Measurements from ENCODE around the gene CCDC82. TPM values are rescaled to one million over a fixed set of nuclear protein-coding genes. Genes with fewer than 3 reads are reported as not detected.

The CCDC82 gene
- total and polyA plus RNA-seq, 2 experiments from 2014 or later = 17.3 TPM

DNA sequence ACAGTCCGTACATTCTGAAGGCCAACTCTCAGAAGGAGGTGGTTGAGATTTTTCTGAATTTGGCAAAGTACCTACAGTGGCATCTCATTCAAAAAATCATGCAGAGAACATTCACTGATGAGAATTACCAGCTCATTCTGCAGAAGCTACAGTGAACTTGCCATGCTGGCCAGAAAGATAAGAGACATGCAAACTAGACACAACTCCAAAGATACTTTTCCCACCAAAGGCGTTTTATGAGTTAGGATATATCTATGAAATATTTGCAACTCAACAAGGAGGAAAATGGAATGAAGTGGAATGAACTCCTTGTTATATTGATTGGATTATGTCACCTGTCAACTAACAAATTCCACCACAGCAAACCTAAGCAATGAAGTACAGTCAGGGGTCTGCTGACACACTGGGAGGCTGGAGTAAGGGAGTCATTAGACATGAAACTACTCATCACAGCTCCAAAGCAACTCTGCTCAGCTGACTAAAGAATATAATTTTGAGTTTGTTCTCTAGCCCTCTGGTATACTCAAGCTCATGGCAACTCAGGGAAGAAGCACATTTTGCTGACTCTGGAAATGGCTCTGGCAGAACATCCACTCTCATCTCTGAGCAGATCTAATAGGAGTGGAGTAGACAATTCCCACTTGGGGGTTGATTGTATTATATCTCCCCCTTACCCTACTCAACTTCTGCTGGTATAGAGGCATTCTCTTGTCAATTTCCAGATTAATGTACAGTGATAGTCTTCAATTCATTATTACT, 69.6 kb downstream of the CCDC82 start:
- no peak overlapping the region for H3K4me3 ChIP-seq
- no peaks in the 10 kb centered on the region for H3K36me3 ChIP-seq
- TF ChIP-seq, protein P1, sequence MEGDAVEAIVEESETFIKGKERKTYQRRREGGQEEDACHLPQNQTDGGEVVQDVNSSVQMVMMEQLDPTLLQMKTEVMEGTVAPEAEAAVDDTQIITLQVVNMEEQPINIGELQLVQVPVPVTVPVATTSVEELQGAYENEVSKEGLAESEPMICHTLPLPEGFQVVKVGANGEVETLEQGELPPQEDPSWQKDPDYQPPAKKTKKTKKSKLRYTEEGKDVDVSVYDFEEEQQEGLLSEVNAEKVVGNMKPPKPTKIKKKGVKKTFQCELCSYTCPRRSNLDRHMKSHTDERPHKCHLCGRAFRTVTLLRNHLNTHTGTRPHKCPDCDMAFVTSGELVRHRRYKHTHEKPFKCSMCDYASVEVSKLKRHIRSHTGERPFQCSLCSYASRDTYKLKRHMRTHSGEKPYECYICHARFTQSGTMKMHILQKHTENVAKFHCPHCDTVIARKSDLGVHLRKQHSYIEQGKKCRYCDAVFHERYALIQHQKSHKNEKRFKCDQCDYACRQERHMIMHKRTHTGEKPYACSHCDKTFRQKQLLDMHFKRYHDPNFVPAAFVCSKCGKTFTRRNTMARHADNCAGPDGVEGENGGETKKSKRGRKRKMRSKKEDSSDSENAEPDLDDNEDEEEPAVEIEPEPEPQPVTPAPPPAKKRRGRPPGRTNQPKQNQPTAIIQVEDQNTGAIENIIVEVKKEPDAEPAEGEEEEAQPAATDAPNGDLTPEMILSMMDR (IDR thresholded peaks at IDR 0.05; ENCODE audit: low read depth, low read length) = no peak
- no peak for DNase-seq (ENCODE audit: low read depth in 1 of 2, low spot score in 1 of 2)
- H3K27me3 ChIP-seq = no peaks in the 10 kb centered on the region
- H3K27ac ChIP-seq = no peak overlapping the region
- peaks cover 35% of the 10 kb centered on the region for H3K4me1 ChIP-seq (ENCODE audit: low read depth)
- no peaks in the 10 kb centered on the region for H3K9me3 ChIP-seq (ENCODE audit: low read depth)

DNA sequence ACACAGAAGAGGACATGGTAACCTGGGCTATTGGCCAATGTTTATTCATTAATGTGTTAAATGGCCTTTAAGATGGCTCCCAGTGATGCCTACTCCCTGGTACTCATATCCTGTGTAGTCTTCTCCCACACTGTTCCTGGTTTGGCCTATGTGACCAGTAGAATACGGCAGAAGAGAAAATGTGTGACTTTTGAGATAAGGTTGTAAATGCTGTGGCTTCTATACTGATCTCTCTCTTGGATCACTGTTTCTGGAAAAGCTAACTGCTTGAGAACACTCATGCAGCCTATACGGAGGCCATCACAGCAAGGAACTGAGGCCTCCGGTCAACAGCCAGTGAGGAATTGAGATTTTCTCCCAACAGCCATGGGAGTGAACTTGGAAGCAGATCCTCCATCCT, 70.9 kb downstream of the CCDC82 start:
- Histone ChIP-seq H3K27ac (no peak overlapping the region), H3K27me3 (no peaks in the 10 kb centered on the region), H3K9me3 (ENCODE audit: low read depth) (no peaks in the 10 kb centered on the region), H3K36me3 (no peaks in the 10 kb centered on the region), H3K4me1 (ENCODE audit: low read depth) (peaks cover 35% of the 10 kb centered on the region), H3K4me3 (no peak overlapping the region)
- DNase-seq (ENCODE audit: low read depth in 1 of 2, low spot score in 1 of 2) = no peak
- TF ChIP-seq, protein P1 (IDR thresholded peaks at IDR 0.05; ENCODE audit: low read depth, low read length) = no peak

DNA sequence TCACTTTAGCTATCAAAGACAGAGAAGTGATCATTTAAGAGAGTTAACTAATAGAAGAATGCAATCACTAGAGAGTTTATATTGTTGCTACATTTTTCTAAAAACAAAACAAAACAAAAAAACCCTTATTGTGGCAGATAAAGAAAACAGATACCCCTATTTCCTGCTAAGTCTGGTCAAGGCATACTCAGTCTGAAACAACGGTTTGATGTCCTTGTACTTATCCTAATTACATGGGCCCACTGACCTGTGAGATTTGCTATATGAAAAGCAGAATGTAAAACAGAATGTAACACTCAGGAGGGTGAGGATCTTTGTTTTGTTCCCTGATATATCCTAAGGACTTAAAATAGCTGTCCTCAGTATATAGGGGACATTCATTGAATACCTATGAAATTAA, 71.3 kb downstream of the CCDC82 start:
- H3K27ac ChIP-seq = no peak overlapping the region
- DNase-seq (ENCODE audit: low read depth in 1 of 2, low spot score in 1 of 2) = no peak
- H3K4me1 ChIP-seq (ENCODE audit: low read depth) = peaks cover 34% of the 10 kb centered on the region
- H3K4me3 ChIP-seq = no peak overlapping the region
- TF ChIP-seq, protein P1 (IDR thresholded peaks at IDR 0.05; ENCODE audit: low read depth, low read length) = no peak
- no peaks in the 10 kb centered on the region for H3K9me3 ChIP-seq (ENCODE audit: low read depth)
- no peaks in the 10 kb centered on the region for H3K36me3 ChIP-seq
- H3K27me3 ChIP-seq = no peaks in the 10 kb centered on the region

DNA sequence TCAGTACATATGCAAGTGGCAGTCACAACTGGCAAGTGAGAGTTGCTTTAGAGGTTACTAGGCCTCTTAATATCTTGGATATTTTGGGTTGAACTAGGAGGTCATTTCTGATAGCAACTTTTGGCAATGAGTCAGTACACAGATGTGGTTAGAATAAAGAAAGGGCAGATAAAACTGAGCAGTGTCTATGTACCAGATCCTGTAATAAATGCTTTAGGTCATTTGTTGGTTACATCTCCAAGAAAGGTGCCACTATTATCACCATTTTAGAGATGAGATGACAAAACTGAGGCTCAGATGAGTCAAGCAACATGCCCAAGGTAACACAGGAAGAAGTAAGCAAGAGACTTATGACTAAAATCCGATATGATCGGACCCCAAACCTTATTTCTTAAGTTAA, 71.7 kb downstream of the CCDC82 start:
- TF ChIP-seq, protein P1 (IDR thresholded peaks at IDR 0.05; ENCODE audit: low read depth, low read length) = no peak
- H3K27me3 ChIP-seq = no peaks in the 10 kb centered on the region
- DNase-seq (ENCODE audit: low read depth in 1 of 2, low spot score in 1 of 2) = no peak
- H3K4me1 ChIP-seq (ENCODE audit: low read depth) = peaks cover 30% of the 10 kb centered on the region
- H3K27ac ChIP-seq = peak overlapping the region; percentile 27
- H3K9me3 ChIP-seq (ENCODE audit: low read depth) = no peaks in the 10 kb centered on the region
- no peak overlapping the region for H3K4me3 ChIP-seq
- no peaks in the 10 kb centered on the region for H3K36me3 ChIP-seq

DNA sequence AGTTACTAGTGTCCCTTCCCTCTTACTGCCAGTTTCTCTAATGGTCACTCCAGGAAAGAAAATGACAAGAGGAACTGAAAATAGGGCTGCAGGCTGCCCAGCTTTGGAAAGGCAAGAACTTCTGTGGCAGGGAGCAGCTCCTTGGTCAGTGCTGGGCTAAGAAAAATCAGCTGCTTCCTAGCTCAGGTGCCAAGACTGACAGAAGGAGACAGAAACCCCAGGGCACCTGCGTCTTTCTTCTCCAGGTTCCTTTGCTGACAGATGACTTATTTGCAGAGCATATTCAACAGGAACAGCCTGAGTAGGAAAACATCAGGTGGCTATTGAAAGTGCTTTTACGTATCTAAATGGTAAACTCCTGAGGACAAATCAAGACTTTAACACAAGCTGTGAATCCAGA, 72.1 kb downstream of the CCDC82 start:
- TF ChIP-seq, protein P1 (IDR thresholded peaks at IDR 0.05; ENCODE audit: low read depth, low read length) = no peak
- H3K4me1 ChIP-seq (ENCODE audit: low read depth) = peaks cover 26% of the 10 kb centered on the region
- no peaks in the 10 kb centered on the region for H3K36me3 ChIP-seq
- DNase-seq (ENCODE audit: low read depth in 1 of 2, low spot score in 1 of 2) = no peak
- no peaks in the 10 kb centered on the region for H3K27me3 ChIP-seq
- no peak overlapping the region for H3K4me3 ChIP-seq
- H3K27ac ChIP-seq = peak overlapping the region; percentile 27
- H3K9me3 ChIP-seq (ENCODE audit: low read depth) = no peaks in the 10 kb centered on the region
